GM19324 (cell line): ENCODE measurements around the gene KPNA4.
"Not testable (repeated sequence)": the region's sequence is repeated elsewhere in the genome, so short reads cannot be mapped to it uniquely, and the experiment has no call there.

Experiments used
- ATAC-seq: cut with Tn5 transposase; IDR thresholded peaks from one replicate; pipeline ENCODE4 v1.9.1; 2021; ENCODE audit warnings: mild to moderate bottlenecking, moderate library complexity; ENCODE audit not compliant: unreplicated experiment, low FRiP score

Gene KPNA4

GRCh38 chr3:160516391-160516790, 49.0 kb downstream of the KPNA4 start:
- ATAC-seq = not testable (repeated sequence)

GRCh38 chr3:160501325-160501724, 64.0 kb downstream of the KPNA4 start:
- no peak for ATAC-seq

GRCh38 chr3:160498202-160498601, 67.2 kb downstream of the KPNA4 start:
- ATAC-seq = no peak

- ATAC-seq = no peak
Measured at GRCh38 chr3:160490166-160490565, 75.2 kb downstream of the KPNA4 start.

GRCh38 chr3:160486459-160486869, 78.9 kb downstream of the KPNA4 start:
- ATAC-seq = no peak

- ATAC-seq = no peak
Measured at GRCh38 chr3:160482796-160483195, 82.6 kb downstream of the KPNA4 start.

- ATAC-seq = no peak
Measured at GRCh38 chr3:160481856-160482255, 83.5 kb downstream of the KPNA4 start.

- ATAC-seq = no peak
Measured at GRCh38 chr3:160480931-160481330, 84.4 kb downstream of the KPNA4 start.

GRCh38 chr3:160479376-160479775, 86.0 kb downstream of the KPNA4 start:
- no peak for ATAC-seq

GRCh38 chr3:160478338-160478737, 87.0 kb downstream of the KPNA4 start:
- no peak for ATAC-seq

GRCh38 chr3:160477750-160478149, 87.6 kb downstream of the KPNA4 start:
- no peak for ATAC-seq

GRCh38 chr3:160475884-160476283, 89.5 kb downstream of the KPNA4 start:
- no peak for ATAC-seq

- no peak for ATAC-seq
Measured at GRCh38 chr3:160475153-160475552, 90.2 kb downstream of the KPNA4 start.

GRCh38 chr3:160474416-160474838, 90.9 kb downstream of the KPNA4 start:
- no peak for ATAC-seq

GRCh38 chr3:160473978-160474377, 91.4 kb downstream of the KPNA4 start:
- no peak for ATAC-seq

GRCh38 chr3:160473221-160473620, 92.2 kb downstream of the KPNA4 start:
- no peak for ATAC-seq

GRCh38 chr3:160472344-160472743, 93.0 kb downstream of the KPNA4 start:
- ATAC-seq = peak; percentile 48

- no peak for ATAC-seq
Measured at GRCh38 chr3:160471892-160472291, 93.5 kb downstream of the KPNA4 start.

- ATAC-seq = no peak
Measured at GRCh38 chr3:160470181-160470580, 95.2 kb downstream of the KPNA4 start.

- ATAC-seq = no peak
Measured at GRCh38 chr3:160464971-160465370, 100.4 kb downstream of the KPNA4 start.

GRCh38 chr3:160464321-160464720, 101.0 kb downstream of the KPNA4 start:
- no peak for ATAC-seq

GRCh38 chr3:160460033-160460432, 105.3 kb downstream of the KPNA4 start:
- ATAC-seq = no peak

- ATAC-seq = no peak
Measured at GRCh38 chr3:160459450-160459970, 105.9 kb downstream of the KPNA4 start.
